HT-29 (cell line): ENCODE measurements around the gene INF2. TPM values are rescaled to one million over a fixed set of nuclear protein-coding genes. Genes with fewer than 3 reads are reported as not detected.
"Not testable (repeated sequence)": the region's sequence is repeated elsewhere in the genome, so short reads cannot be mapped to it uniquely, and the experiment has no call there.

Experiments
- DNase-seq: peaks from one replicate; pipeline ENCODE4 v3.0.0-alpha.2; 2015; ENCODE audit warnings: low spot score
- total RNA-seq: library from RNA; depleted of rRNA; stranded (reverse); fragments of >200 nt; shearing (Covaris generic); gene quantifications from 2 replicates; pipeline ENCODE4 v1.2.3, GENCODE V29; 2014

INF2 gene
- total RNA-seq, 1 experiment from 2014 or later: 322 TPM

GRCh38 chr14:104750056-104750752, 60.8 kb downstream of the INF2 start:
- no peak for DNase-seq

GRCh38 chr14:104750753-104751057, 61.3 kb downstream of the INF2 start:
- not testable (repeated sequence) for DNase-seq

GRCh38 chr14:104751539-104752422, 62.4 kb downstream of the INF2 start:
- DNase-seq: no peak

- DNase-seq: no peak
Observed at GRCh38 chr14:104752423-104752734, 63.0 kb downstream of the INF2 start.

- DNase-seq: peak; percentile 95
Observed at GRCh38 chr14:104752735-104753527, 63.5 kb downstream of the INF2 start, which contains the start of gene SIVA1. SIVA1 (plus strand) TSS chr14:104753147; CDS start chr14:104753202, 55 bp downstream.

GRCh38 chr14:104753528-104754212, 64.3 kb downstream of the INF2 start:
- no peak for DNase-seq

- no peak for DNase-seq
Observed at GRCh38 chr14:104754213-104754851, 64.9 kb downstream of the INF2 start.

- DNase-seq: no peak
Observed at GRCh38 chr14:104755621-104756020, 66.2 kb downstream of the INF2 start.

- DNase-seq: no peak
Observed at GRCh38 chr14:104756477-104757237, 67.2 kb downstream of the INF2 start.

GRCh38 chr14:104757238-104757585, 67.8 kb downstream of the INF2 start:
- DNase-seq: no peak

GRCh38 chr14:104757681-104758392, 68.4 kb downstream of the INF2 start:
- no peak for DNase-seq

- no peak for DNase-seq
Observed at GRCh38 chr14:104758981-104759969, 69.9 kb downstream of the INF2 start.

- no peak for DNase-seq
Observed at GRCh38 chr14:104765517-104765916, 76.1 kb downstream of the INF2 start.

- no peak for DNase-seq
Observed at GRCh38 chr14:104766256-104766862, 76.9 kb downstream of the INF2 start.

GRCh38 chr14:104766863-104767633, 77.6 kb downstream of the INF2 start:
- no peak for DNase-seq

GRCh38 chr14:104767634-104767918, 78.2 kb downstream of the INF2 start:
- no peak for DNase-seq
